ENCODE data around the gene CRYAA.

- TF ChIP-seq CTCF (IDR thresholded peaks at IDR 0.05) (no peak), ZFP36 (IDR thresholded peaks at IDR 0.05; ENCODE audit: borderline replicate concordance, partially characterized antibody) (no peak), E2F6 (IDR thresholded peaks at IDR 0.05; ENCODE audit: borderline replicate concordance, low read depth) (no peak), POLR2A (IDR thresholded peaks at IDR 0.05; ENCODE audit: low read length) (no peak), RFX5 (IDR thresholded peaks at IDR 0.05) (no peak), MAX (IDR thresholded peaks at IDR 0.05) (no peak), MYC (IDR thresholded peaks at IDR 0.05; ENCODE audit: borderline replicate concordance, low read length) (no peak), MAFK (IDR thresholded peaks at IDR 0.05; ENCODE audit: partially characterized antibody) (no peak), CBX2 (IDR thresholded peaks at IDR 0.05; ENCODE audit: borderline replicate concordance, low read depth) (no peak), EHF (CRISPR knock-in tag; IDR thresholded peaks at IDR 0.05) (no peak), REST (IDR thresholded peaks at IDR 0.05) (no peak)
Observed at GRCh38 chr21:43191521-43191920, 22.7 kb downstream of the CRYAA start.

Data from A549 (cell line).